ENCODE measurements around the gene OR4C12.
"Not testable (repeated sequence)": the region's sequence is repeated elsewhere in the genome, so short reads cannot be mapped to it uniquely, and the experiment has no call there.

The OR4C12 gene

DNA sequence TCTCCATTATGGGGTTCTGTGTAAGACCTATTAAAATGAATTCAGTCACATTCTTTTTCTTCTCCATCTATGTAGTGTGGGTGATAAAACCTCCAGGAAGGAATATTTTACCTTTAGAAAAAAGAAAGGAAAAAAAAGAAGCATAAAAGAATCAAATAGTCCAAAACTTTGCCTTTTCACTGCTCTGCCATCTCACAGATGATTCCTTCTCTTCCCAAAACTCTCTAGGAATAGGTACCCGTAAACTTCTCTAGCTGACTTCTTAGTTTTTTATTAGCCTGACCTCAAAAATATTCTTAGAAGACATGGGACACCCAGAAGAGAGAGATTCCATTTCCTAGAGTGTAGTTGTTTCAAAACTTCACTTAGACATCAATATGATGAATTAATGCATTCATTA, at the start of gene OR4C12:
OR4C12 (minus strand) TSS at position 101 of the 400 bp plus-strand sequence; CDS start at position 67, 34 bp downstream.
- not testable (repeated sequence) for DNase-seq

DNA sequence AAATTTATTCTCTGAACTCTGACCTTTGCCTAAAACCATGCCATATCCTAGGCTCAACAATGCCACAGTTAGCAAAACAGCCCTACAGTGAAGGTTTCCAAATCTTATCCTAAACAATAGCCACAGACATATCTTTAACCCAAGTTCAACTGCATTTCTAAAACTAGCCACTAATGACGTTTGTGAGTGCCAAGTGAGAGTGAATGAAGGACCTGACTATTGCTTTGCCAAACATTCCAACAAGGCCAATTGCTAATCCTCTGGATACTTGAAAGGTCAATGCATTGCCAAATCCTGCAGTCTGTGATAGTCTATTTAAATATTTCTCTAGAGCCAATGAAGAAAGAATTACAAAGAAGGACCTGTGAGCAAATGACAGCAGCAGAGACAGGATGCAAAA, 47.9 kb upstream of the OR4C12 start:
- DNase-seq = no peak

DNA sequence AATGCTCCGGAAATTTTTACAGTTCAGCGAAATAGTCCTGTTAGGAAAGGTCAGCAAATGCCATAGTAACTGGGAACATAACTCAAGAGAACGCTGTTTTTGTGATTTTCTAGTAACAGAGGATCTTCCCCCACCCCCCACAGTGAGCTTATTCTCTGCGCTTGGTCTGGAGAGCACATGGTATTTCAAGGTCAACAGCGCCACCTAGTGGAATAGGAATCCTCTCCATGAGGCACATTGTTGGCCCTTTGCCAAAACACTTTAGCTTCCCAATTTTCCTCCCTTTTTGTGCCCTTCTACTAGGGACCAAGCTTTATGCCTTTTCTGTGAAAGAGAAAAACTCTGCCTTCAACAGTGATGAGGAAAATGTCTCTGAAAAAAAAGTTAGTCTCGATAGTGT, 13.2 kb upstream of the OR4C12 start:
- peak; percentile 53 to 79 for DNase-seq

DNA sequence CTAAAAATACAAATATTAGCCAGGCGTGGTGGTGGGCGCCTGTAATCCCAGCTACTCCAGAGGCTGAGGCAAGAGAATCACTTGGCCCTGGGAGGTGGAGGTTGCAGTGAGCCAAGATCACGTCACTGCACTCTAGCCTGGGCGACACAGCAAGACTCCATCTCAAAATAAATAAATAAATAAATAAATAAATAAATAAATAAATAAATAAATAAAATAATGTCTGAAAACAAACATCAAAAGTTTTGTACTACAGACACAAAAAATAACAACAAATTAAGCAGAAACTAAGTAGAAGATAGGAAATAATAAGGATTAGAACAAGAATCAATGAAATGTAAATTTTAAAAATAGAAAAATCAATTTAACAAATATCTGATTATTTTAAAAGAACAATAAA, 8.9 kb downstream of the OR4C12 start:
- DNase-seq = not testable (repeated sequence)

DNA sequence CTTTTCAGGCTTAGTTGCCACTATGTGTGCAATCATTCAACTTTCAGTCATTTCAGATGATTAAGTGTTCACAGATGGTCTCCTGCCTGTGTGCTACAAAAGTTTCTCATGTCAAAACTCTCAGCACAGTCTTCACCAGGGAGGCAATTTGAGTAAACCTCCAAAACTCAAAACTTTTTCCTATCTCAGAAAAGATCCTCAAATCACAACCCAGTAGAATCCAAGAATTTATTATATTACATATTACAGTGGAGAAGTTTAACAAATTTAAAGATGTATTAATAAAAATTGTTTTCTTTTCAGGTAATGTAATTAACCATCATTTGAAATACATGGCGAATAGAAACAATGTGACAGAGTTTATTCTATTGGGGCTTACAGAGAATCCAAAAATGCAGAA, 30.2 kb downstream of the OR4C12 start, which contains the start of gene OR4C13:
OR4C13 (plus strand) TSS at position 301 of the 400 bp plus-strand sequence; CDS start at position 333, 32 bp downstream.
- no peak for DNase-seq

DNA sequence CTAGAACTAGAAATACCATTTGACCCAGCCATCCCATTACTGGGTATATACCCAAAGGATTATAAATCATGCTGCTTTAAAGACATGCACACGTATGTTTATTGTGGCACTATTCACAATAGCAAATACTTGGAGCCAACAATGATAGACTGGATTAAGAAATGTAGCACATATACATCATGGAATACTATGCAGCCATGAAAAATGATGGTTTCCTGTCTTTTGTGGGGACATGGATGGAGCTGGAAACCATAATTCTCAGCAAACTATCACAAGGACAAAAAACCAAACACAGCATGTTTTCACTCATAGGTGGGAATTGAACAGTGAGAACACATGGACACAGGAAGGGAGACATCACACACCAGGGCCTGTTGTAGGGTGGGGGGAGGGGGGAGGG, 33.6 kb downstream of the OR4C12 start:
- DNase-seq = not testable (repeated sequence)
